A549 (cell line): ENCODE results near the gene BHLHE23. TPM values are rescaled to one million over a fixed set of nuclear protein-coding genes. Genes with fewer than 3 reads are reported as not detected.

Experiments used
- ATAC-seq, 2 experiments: fragments of 200-7000 bp in 1 of 2; fragments of >200 bp in 1 of 2; cut with Nextera tagmentation in 1 of 2; cut with Tn5 transposase in 1 of 2; 3 replicates each; pipeline versions ENCODE4 v1.8.0 to v1.9.1; 2018 to 2020; ENCODE audit warnings: mild to moderate bottlenecking in 1 of 2, moderate library complexity in 1 of 2
- CTCF ChIA-PET: fragments of 300-600 bp; sonication (Branson Sonifier 250); formaldehyde crosslinking; extraction: SDS; loops from one replicate; lab custom pipeline; 2021; ENCODE audit warnings: antibody characterized with exemption, inconsistent platforms; lab: Yijun Ruan, JAX
- POLR2A ChIA-PET: fragments of 350-600 bp; formaldehyde crosslinking; extraction: SDS; loops from one replicate; lab custom pipeline; 2021; ENCODE audit warnings: antibody characterized with exemption, inconsistent platforms; lab: Yijun Ruan, JAX
- DNase-seq, 2 experiments: peaks; one replicate each; pipeline versions ENCODE4 v3.0.0 to v3.0.0-alpha.2; 2011 to 2016; ENCODE audit warnings: low read depth in 1 of 2, low spot score in 1 of 2
- FAIRE-seq: peaks from 2 replicates; lab custom pipeline; 2011; peaks lifted over from hg19 to GRCh38; lab: Jason Lieb, UNC
- H3K27ac ChIP-seq, 2 experiments: fragments of >200 bp; sonication (Bioruptor Twin); formaldehyde crosslinking; 3 replicates each; pipeline ENCODE4 v1.5.1; 2016 to 2017
- H3K4me1 ChIP-seq: fragments of >200 bp; sonication (Bioruptor Twin); formaldehyde crosslinking; 3 replicates; pipeline ENCODE4 v1.6.1; 2016
- H3K4me2 ChIP-seq: fragments of >200 bp; sonication (Bioruptor Twin); formaldehyde crosslinking; 3 replicates; pipeline ENCODE4 v1.6.1; 2016
- H3K4me3 ChIP-seq: fragments of >200 bp; sonication (Bioruptor Twin); formaldehyde crosslinking; 3 replicates; pipeline ENCODE4 v1.5.1; 2016
- H3K9me3 ChIP-seq: fragments of >200 bp; sonication (Bioruptor Twin); formaldehyde crosslinking; 3 replicates; pipeline ENCODE4 v1.6.1; 2016
- BCL3 ChIP-seq: fragments of >200 bp; sonication (Bioruptor Twin); formaldehyde crosslinking; IDR thresholded peaks from 3 replicates; pipeline ENCODE4 v1.6.1; 2016
- CTCF ChIP-seq: fragments of >200 bp; sonication (Bioruptor Twin); formaldehyde crosslinking; IDR thresholded peaks from 3 replicates; pipeline ENCODE4 v1.5.1; 2016
- ELK1 ChIP-seq: fragments of 150-350 bp; IDR thresholded peaks from 2 replicates; pipeline ENCODE4 v1.6.1; 2014; ENCODE audit warnings: low read depth, mild to moderate bottlenecking, low read length
- EP300 ChIP-seq, 2 experiments: fragments of >200 bp; sonication (Bioruptor Twin); formaldehyde crosslinking; IDR thresholded peaks; 2 replicates in 1 of 2; 3 replicates in 1 of 2; pipeline ENCODE4 v1.6.1; 2016 to 2017
- HEYL ChIP-seq: fragments of 250-450 bp; sonication (Bioruptor Pico); IDR thresholded peaks from 2 replicates; pipeline ENCODE4 v1.8.0; 2021; ENCODE audit warnings: mild to moderate bottlenecking, moderate library complexity
- HMGXB4 ChIP-seq: fragments of 250-450 bp; sonication (Bioruptor Pico); IDR thresholded peaks from 2 replicates; pipeline ENCODE4 v1.5.0; 2021; ENCODE audit warnings: mild to moderate bottlenecking, moderate library complexity, borderline replicate concordance
- HOXA7 ChIP-seq: fragments of 250-450 bp; sonication (Bioruptor Pico); IDR thresholded peaks from 2 replicates; pipeline ENCODE4 v1.5.0; 2020; ENCODE audit warnings: mild to moderate bottlenecking, moderate library complexity
- HOXB13 ChIP-seq: fragments of 250-450 bp; sonication (Bioruptor Pico); IDR thresholded peaks from 2 replicates; pipeline ENCODE4 v1.5.0; 2020; ENCODE audit warnings: low read depth, mild to moderate bottlenecking, moderate library complexity
- JUNB ChIP-seq: fragments of >200 bp; sonication (Bioruptor Twin); formaldehyde crosslinking; IDR thresholded peaks from 2 replicates; pipeline ENCODE4 v1.6.1; 2016
- MAX ChIP-seq: IDR thresholded peaks from 2 replicates; pipeline ENCODE4 v1.6.1; 2012
- MAZ ChIP-seq: fragments of 150-350 bp; IDR thresholded peaks from 2 replicates; pipeline ENCODE4 v1.6.1; 2014; ENCODE audit warnings: antibody characterized with exemption, low read depth, low read length, borderline replicate concordance
- NFE2L2 ChIP-seq: fragments of 150-350 bp; conservative IDR thresholded peaks from 2 replicates; pipeline ENCODE4 v1.6.1; 2014; ENCODE audit warnings: low read length
- NPAS2 ChIP-seq: fragments of 250-450 bp; sonication (Bioruptor Pico); IDR thresholded peaks from 2 replicates; pipeline ENCODE4 v1.8.0; 2022; ENCODE audit warnings: mild to moderate bottlenecking, moderate library complexity, borderline replicate concordance
- PHF8 ChIP-seq: fragments of 200-600 bp; sonication (generic); IDR thresholded peaks from 2 replicates; pipeline ENCODE4 v1.6.1; 2016; ENCODE audit warnings: low read depth, mild to moderate bottlenecking, antibody characterized with exemption, moderate library complexity, borderline replicate concordance
- POLR2A ChIP-seq: IDR thresholded peaks from 2 replicates; pipeline ENCODE4 v1.6.1; 2012; ENCODE audit warnings: mild to moderate bottlenecking, low read length
- POLR2AphosphoS2 ChIP-seq: conservative IDR thresholded peaks from 2 replicates; pipeline ENCODE4 v1.6.1; 2012; ENCODE audit warnings: low read length, improper control_type of control experiment, inconsistent platforms
- RARB ChIP-seq: fragments of 250-450 bp; sonication (Bioruptor Pico); IDR thresholded peaks from 2 replicates; pipeline ENCODE4 v1.8.0; 2021; ENCODE audit warnings: mild to moderate bottlenecking, moderate library complexity
- TFCP2L1 ChIP-seq: fragments of 250-450 bp; sonication (Bioruptor Pico); IDR thresholded peaks from 2 replicates; pipeline ENCODE4 v1.5.0; 2021; ENCODE audit warnings: mild to moderate bottlenecking
- TP53 ChIP-seq: fragments of 250-450 bp; sonication (Bioruptor Pico); IDR thresholded peaks from 2 replicates; pipeline ENCODE4 v1.5.0; 2021; ENCODE audit warnings: mild to moderate bottlenecking, moderate library complexity
- USF2 ChIP-seq: fragments of 450-650 bp; IDR thresholded peaks from 2 replicates; pipeline ENCODE4 v1.6.1; 2014; ENCODE audit warnings: antibody characterized with exemption
- ZC3H11A ChIP-seq: fragments of 450-650 bp; IDR thresholded peaks from 2 replicates; pipeline ENCODE4 v1.6.1; 2014; ENCODE audit warnings: antibody characterized with exemption, mild to moderate bottlenecking
- WGBS: methylation state at CpG from one replicate; pipeline ENCODE4 v1.1.6; 2017; ENCODE audit errors: missing lambda C conversion rate; 5-methylcytosine and 5-hydroxymethylcytosine counted together
- polyA plus RNA-seq, 4 experiments: library from polyadenylated mRNA; depleted of rRNA in 3 of 4; stranded (reverse); fragments of >200 nt; fragmentation: RNase III in 1 of 4; extraction: RNeasy Plus Mini Kit Qiagen cat#74134 plus additional on column Dnase treatment in 1 of 4; gene quantifications; 2 replicates in 3 of 4; 3 replicates in 1 of 4; pipeline ENCODE4 v1.2.3, GENCODE V29; 2011 to 2017

Gene BHLHE23
- polyA plus RNA-seq, 2 of the 4 experiments (the other 2 are of a cell fraction): not detected

- H3K9me3 ChIP-seq: no peaks in the 10 kb centered on the region
- no peaks in the 10 kb centered on the region for H3K4me1 ChIP-seq
- CTCF ChIA-PET: interaction anchor here (2.3 to 2.8 kb wide), 2 partner anchors 8 to 11 kb away, joined by 9 to 15 read pairs; no protein-coding TSS in a partner anchor
- 52% methylated on average over 20 of the region's 28 CpGs for WGBS
- FAIRE-seq (no peak), ATAC-seq (peak in 1 of 2 experiments; percentile 32; a peak in 3 of 6 replicates)
- no peak for TF ChIP-seq EP300 (IDR thresholded peaks at IDR 0.05)
- no peak for TF ChIP-seq TP53 (CRISPR knock-in tag)
- TF ChIP-seq PHF8: no peak
- no peak for TF ChIP-seq POLR2A
- TF ChIP-seq ELK1: no peak
- no peak for TF ChIP-seq USF2
- no peak for TF ChIP-seq NPAS2
- TF ChIP-seq RARB: no peak
- TF ChIP-seq MAX: no peak
- TF ChIP-seq HOXB13 (CRISPR knock-in tag): no peak
- TF ChIP-seq, all 56 proteins: peak for 0
- POLR2A ChIA-PET: no interaction called here
- Histone ChIP-seq H3K4me2 (no peak overlapping the region), H3K27ac (no peak overlapping the region), H3K4me3 (no peak overlapping the region)
- peak in 1 of 2 experiments; percentile 37 for DNase-seq
Observed at GRCh38 chr20:62980970-62981369, 25.8 kb downstream of the BHLHE23 start.

GRCh38 chr20:62980380-62980960, 26.3 kb downstream of the BHLHE23 start:
- no peak for ATAC-seq
- no peak for DNase-seq
- ChIA-PET POLR2A (no interaction called here), CTCF (interaction anchor here (0.9 to 2.3 kb wide), 4 partner anchors 8 to 123 kb away, joined by 3 to 15 read pairs (median 3); no protein-coding TSS in a partner anchor)
- Histone ChIP-seq H3K4me2 (no peak overlapping the region), H3K4me3 (no peak overlapping the region), H3K9me3 (no peaks in the 10 kb centered on the region), H3K27ac (no peak overlapping the region), H3K4me1 (no peaks in the 10 kb centered on the region)
- 83% methylated on average over 19 of the region's 19 CpGs for WGBS
- no peak for FAIRE-seq
- TF ChIP-seq TFCP2L1 (CRISPR knock-in tag): no peak
- no peak for TF ChIP-seq JUNB
- TF ChIP-seq NPAS2: no peak
- TF ChIP-seq CTCF: no peak
- no peak for TF ChIP-seq BCL3
- TF ChIP-seq MAZ: no peak
- no peak for TF ChIP-seq HMGXB4
- TF ChIP-seq ZC3H11A: no peak
- no peak for TF ChIP-seq POLR2AphosphoS2
- TF ChIP-seq HOXA7 (CRISPR knock-in tag): no peak
- no peak for TF ChIP-seq TP53 (CRISPR knock-in tag)
- no peak for TF ChIP-seq HEYL
- TF ChIP-seq NFE2L2: no peak
